ENCODE data around the gene ZNF92. TPM values are rescaled to one million over a fixed set of nuclear protein-coding genes. Genes with fewer than 3 reads are reported as not detected.

Gene ZNF92
- total and polyA plus RNA-seq, 2 of the 13 experiments (the other 11 are each of a cell fraction or from before 2014, with no cell fraction given), result 4.0 to 13.2 TPM

- no peak for TF ChIP-seq TAF1 (CRISPR knock-in tag; IDR thresholded peaks at IDR 0.05)
- TF ChIP-seq SOX5 (CRISPR knock-in tag; IDR thresholded peaks at IDR 0.05; ENCODE audit: borderline replicate concordance), result peak; percentile 54; the same call in 1 of the 2 replicates
- TF ChIP-seq ATF1 (CRISPR knock-in tag; IDR thresholded peaks at IDR 0.05), result 0 out of 2 replicates have a peak, but pooled peaks have one; percentile 4
- no peak for TF ChIP-seq NFRKB (IDR thresholded peaks at IDR 0.05)
- TF ChIP-seq KDM6A (CRISPR knock-in tag; IDR thresholded peaks at IDR 0.05; ENCODE audit: low read depth), result 0 out of 2 replicates have a peak, but pooled peaks have one; percentile 25
- TF ChIP-seq ZFP36L1 (CRISPR knock-in tag; IDR thresholded peaks at IDR 0.05), result no peak
- peak; percentile 16; the same call in 1 of the 2 replicates for TF ChIP-seq ZMYM4 (CRISPR knock-in tag; IDR thresholded peaks at IDR 0.05)
- no peak for TF ChIP-seq IRF9 (CRISPR knock-in tag; IDR thresholded peaks at IDR 0.05; ENCODE audit: borderline replicate concordance)
- peak; percentile 70 for TF ChIP-seq TBX2 (CRISPR knock-in tag; IDR thresholded peaks at IDR 0.05; ENCODE audit: borderline replicate concordance)
- TF ChIP-seq TBP (CRISPR knock-in tag; IDR thresholded peaks at IDR 0.05), result no peak
- TF ChIP-seq ZNF788 (CRISPR knock-in tag; IDR thresholded peaks at IDR 0.05; ENCODE audit: borderline replicate concordance), result no peak
- TF ChIP-seq, protein P1, sequence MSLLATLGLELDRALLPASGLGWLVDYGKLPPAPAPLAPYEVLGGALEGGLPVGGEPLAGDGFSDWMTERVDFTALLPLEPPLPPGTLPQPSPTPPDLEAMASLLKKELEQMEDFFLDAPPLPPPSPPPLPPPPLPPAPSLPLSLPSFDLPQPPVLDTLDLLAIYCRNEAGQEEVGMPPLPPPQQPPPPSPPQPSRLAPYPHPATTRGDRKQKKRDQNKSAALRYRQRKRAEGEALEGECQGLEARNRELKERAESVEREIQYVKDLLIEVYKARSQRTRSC (CRISPR knock-in tag; IDR thresholded peaks at IDR 0.05; ENCODE audit: low read depth), result no peak
- peak; percentile 32; the same call in 1 of the 2 replicates for TF ChIP-seq NCOR1 (IDR thresholded peaks at IDR 0.05; ENCODE audit: borderline replicate concordance, low read length)
- peak; percentile 10; the same call in 1 of the 2 replicates for TF ChIP-seq ZNF644 (CRISPR knock-in tag; IDR thresholded peaks at IDR 0.05; ENCODE audit: low read depth)
- 0 out of 2 replicates have a peak, but pooled peaks have one; percentile 39 for TF ChIP-seq ZNF292 (CRISPR knock-in tag; IDR thresholded peaks at IDR 0.05; ENCODE audit: borderline replicate concordance, low read depth)
- 0 out of 2 replicates have a peak, but pooled peaks have one; percentile 17 for TF ChIP-seq GATAD1 (CRISPR knock-in tag; IDR thresholded peaks at IDR 0.05)
- no peak for TF ChIP-seq ZNF652 (CRISPR knock-in tag; IDR thresholded peaks at IDR 0.05; ENCODE audit: borderline replicate concordance, low read depth)
- TF ChIP-seq FOXA3 (CRISPR knock-in tag; IDR thresholded peaks at IDR 0.05), result 0 out of 2 replicates have a peak, but pooled peaks have one; percentile 33
- peak; percentile 41; the same call in 1 of the 2 replicates for TF ChIP-seq NCOA2 (CRISPR knock-in tag; IDR thresholded peaks at IDR 0.05)
- no peak for TF ChIP-seq ZNF337 (CRISPR knock-in tag; IDR thresholded peaks at IDR 0.05; ENCODE audit: borderline replicate concordance, low read depth)
- no peak for TF ChIP-seq ZKSCAN1 (IDR thresholded peaks at IDR 0.05; ENCODE audit: low read length)
- TF ChIP-seq ZBTB25 (CRISPR knock-in tag; IDR thresholded peaks at IDR 0.05), result no peak
- 0 out of 4 replicates have a peak, but pooled peaks of 1 of the 2 experiments have one; percentile 29 for TF ChIP-seq EP300 (IDR thresholded peaks at IDR 0.05; ENCODE audit: low read depth in 2 of 2, low read length in 2 of 2)
- no peak for TF ChIP-seq EP300 (CRISPR knock-in tag; IDR thresholded peaks at IDR 0.05; ENCODE audit: borderline replicate concordance)
- peak; percentile 87 for TF ChIP-seq HNF4A (CRISPR knock-in tag; IDR thresholded peaks at IDR 0.05)
- 0 out of 2 replicates have a peak, but pooled peaks have one; percentile 10 for TF ChIP-seq RARA (CRISPR knock-in tag; IDR thresholded peaks at IDR 0.05)
- no peak for TF ChIP-seq ZNF446 (CRISPR knock-in tag; IDR thresholded peaks at IDR 0.05)
- TF ChIP-seq, protein P2, sequence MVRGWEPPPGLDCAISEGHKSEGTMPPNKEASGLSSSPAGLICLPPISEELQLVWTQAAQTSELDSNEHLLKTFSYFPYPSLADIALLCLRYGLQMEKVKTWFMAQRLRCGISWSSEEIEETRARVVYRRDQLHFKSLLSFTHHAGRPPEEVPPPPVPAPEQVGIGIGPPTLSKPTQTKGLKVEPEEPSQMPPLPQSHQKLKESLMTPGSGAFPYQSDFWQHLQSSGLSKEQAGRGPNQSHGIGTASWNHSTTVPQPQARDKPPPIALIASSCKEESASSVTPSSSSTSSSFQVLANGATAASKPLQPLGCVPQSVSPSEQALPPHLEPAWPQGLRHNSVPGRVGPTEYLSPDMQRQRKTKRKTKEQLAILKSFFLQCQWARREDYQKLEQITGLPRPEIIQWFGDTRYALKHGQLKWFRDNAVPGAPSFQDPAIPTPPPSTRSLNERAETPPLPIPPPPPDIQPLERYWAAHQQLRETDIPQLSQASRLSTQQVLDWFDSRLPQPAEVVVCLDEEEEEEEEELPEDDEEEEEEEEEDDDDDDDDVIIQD (CRISPR knock-in tag; IDR thresholded peaks at IDR 0.05; ENCODE audit: low read depth), result 0 out of 2 replicates have a peak, but pooled peaks have one; percentile 16
Measured at GRCh38 chr7:65342723-65343629, 30.7 kb upstream of the ZNF92 start (continued).
